ENCODE data around the gene MS4A8. TPM values are rescaled to one million over a fixed set of nuclear protein-coding genes. Genes with fewer than 3 reads are reported as not detected.

MS4A8 gene
- total RNA-seq, 1 donor from 2014 or later, result 61.4 TPM

GRCh38 chr11:60763692-60764369 is 64.4 kb downstream of the MS4A8 start:
- DNase-seq (ENCODE audit: low spot score), result no peak

GRCh38 chr11:60764879-60765278 is 65.5 kb downstream of the MS4A8 start:
- no peak for DNase-seq (ENCODE audit: low spot score)

GRCh38 chr11:60765355-60765754 is 65.9 kb downstream of the MS4A8 start:
- no peak for DNase-seq (ENCODE audit: low spot score)

Other genes starting within 250 kb of the MS4A8 start
- gene MS4A1, start 243.8 kb upstream of the MS4A8 start, total RNA-seq, result 0.60 TPM
- gene MS4A12, start 206.8 kb upstream of the MS4A8 start, total RNA-seq, result not detected
- gene MS4A13, start 184.2 kb upstream of the MS4A8 start, total RNA-seq, result not detected
- gene MS4A18, start 25.1 kb downstream of the MS4A8 start, total RNA-seq, result not detected
- gene MS4A15, start 57.3 kb downstream of the MS4A8 start, total RNA-seq, result not detected
- gene MS4A10, start 85.7 kb downstream of the MS4A8 start, total RNA-seq, result not detected
- 13.0 TPM for gene CCDC86, start 142.5 kb downstream of the MS4A8 start, total RNA-seq
- 0.83 TPM for gene PTGDR2, start 156.3 kb downstream of the MS4A8 start, total RNA-seq
- gene ZP1, start 167.9 kb downstream of the MS4A8 start, total RNA-seq, result 0.17 TPM
- gene PRPF19, start 207.0 kb downstream of the MS4A8 start, total RNA-seq, result 70.6 TPM
- gene TMEM109, start 214.5 kb downstream of the MS4A8 start, total RNA-seq, result 103 TPM
- 18.5 TPM for gene TMEM132A, start 224.8 kb downstream of the MS4A8 start, total RNA-seq